ENCODE data around the gene STUB1. TPM values are rescaled to one million over a fixed set of nuclear protein-coding genes. Genes with fewer than 3 reads are reported as not detected.

The STUB1 gene
- polyA plus RNA-seq, 1 experiment: 88.8 TPM

- no peak for TF ChIP-seq CTCF (IDR thresholded peaks at IDR 0.05; ENCODE audit: low read depth, low read length)
- ChIA-PET POLR2A (interaction anchor here (0.8 kb wide), 1 partner anchor 26 kb away, joined by 3 read pairs; no protein-coding TSS in a partner anchor), CTCF (interaction anchor here (1.4 kb wide), 1 partner anchor 15 kb away, joined by 4 read pairs; the partner anchor contains the start of gene RHOT2)
- no peak overlapping the region for H3K27ac ChIP-seq (ENCODE audit: low read depth, low read length)
- H3K4me3 ChIP-seq (ENCODE audit: low read depth, low read length): no peak overlapping the region
- no peaks in the 10 kb centered on the region; the same call in 1 of the 2 replicates for H3K9me3 ChIP-seq (ENCODE audit: control insufficient read depth, insufficient read depth, low read length)
- H3K27me3 ChIP-seq (ENCODE audit: control insufficient read depth, insufficient read depth, low read length): no peaks in the 10 kb centered on the region
- DNase-seq (ENCODE audit: low read depth, low spot score): no peak
Observed at GRCh38 chr16:652454-653305, 27.5 kb upstream of the STUB1 start.

GRCh38 chr16:654034-654433, 26.2 kb upstream of the STUB1 start:
- no peak for DNase-seq (ENCODE audit: low read depth, low spot score)
- Histone ChIP-seq H3K4me3 (ENCODE audit: low read depth, low read length) (no peak overlapping the region), H3K27me3 (ENCODE audit: control insufficient read depth, insufficient read depth, low read length) (no peaks in the 10 kb centered on the region), H3K9me3 (ENCODE audit: control insufficient read depth, insufficient read depth, low read length) (no peaks in the 10 kb centered on the region; the same call in 1 of the 2 replicates), H3K27ac (ENCODE audit: low read depth, low read length) (no peak overlapping the region)
- CTCF ChIA-PET: no interaction called here
- no peak for TF ChIP-seq CTCF (IDR thresholded peaks at IDR 0.05; ENCODE audit: low read depth, low read length)
- POLR2A ChIA-PET: no interaction called here

GRCh38 chr16:657487-657886, 22.7 kb upstream of the STUB1 start:
- ChIA-PET CTCF (no interaction called here), POLR2A (no interaction called here)
- Histone ChIP-seq H3K27me3 (ENCODE audit: control insufficient read depth, insufficient read depth, low read length) (no peaks in the 10 kb centered on the region), H3K4me3 (ENCODE audit: low read depth, low read length) (no peak overlapping the region), H3K27ac (ENCODE audit: low read depth, low read length) (no peak overlapping the region), H3K9me3 (ENCODE audit: control insufficient read depth, insufficient read depth, low read length) (no peaks in the 10 kb centered on the region; the same call in 1 of the 2 replicates)
- no peak for TF ChIP-seq CTCF (IDR thresholded peaks at IDR 0.05; ENCODE audit: low read depth, low read length)
- no peak for DNase-seq (ENCODE audit: low read depth, low spot score)

- no peak for DNase-seq (ENCODE audit: low read depth, low spot score)
- Histone ChIP-seq H3K27ac (ENCODE audit: low read depth, low read length) (no peak overlapping the region), H3K27me3 (ENCODE audit: control insufficient read depth, insufficient read depth, low read length) (no peaks in the 10 kb centered on the region), H3K9me3 (ENCODE audit: control insufficient read depth, insufficient read depth, low read length) (no peaks in the 10 kb centered on the region; the same call in 1 of the 2 replicates), H3K4me3 (ENCODE audit: low read depth, low read length) (no peak overlapping the region)
- TF ChIP-seq CTCF (IDR thresholded peaks at IDR 0.05; ENCODE audit: low read depth, low read length): no peak
- POLR2A ChIA-PET: interaction anchor here (0.6 kb wide), 1 partner anchor 11 kb away, joined by 14 read pairs; no protein-coding TSS in a partner anchor
- CTCF ChIA-PET: no interaction called here
Observed at GRCh38 chr16:658679-659571, 21.3 kb upstream of the STUB1 start.

Measured in AG04450 (cell line).